Nephron progenitor cell (in vitro differentiated cells): ENCODE data around the gene PI4K2A.

Source experiments
- DNase-seq: peaks from one replicate; pipeline ENCODE4 v3.0.0; 2021
- H3K27ac Mint-ChIP-seq: 2 replicates; pipeline ENCODE4 v1.8.0; 2021; ENCODE audit warnings: mild to moderate bottlenecking, moderate library complexity, mixed read lengths
- H3K27me3 Mint-ChIP-seq: 2 replicates; pipeline ENCODE4 v1.8.0; 2021; ENCODE audit warnings: mild to moderate bottlenecking, low read depth, mixed read lengths; ENCODE audit not compliant: poor library complexity
- H3K36me3 Mint-ChIP-seq: 2 replicates; pipeline ENCODE4 v1.8.0; 2021; ENCODE audit warnings: low read depth, mixed read lengths
- H3K4me1 Mint-ChIP-seq: 2 replicates; pipeline ENCODE4 v1.8.0; 2021; ENCODE audit warnings: mixed read lengths
- H3K4me3 Mint-ChIP-seq: 2 replicates; pipeline ENCODE4 v1.8.0; 2021; ENCODE audit warnings: mild to moderate bottlenecking, moderate library complexity, mixed read lengths
- H3K9me3 Mint-ChIP-seq: 2 replicates; pipeline ENCODE4 v1.8.0; 2021; ENCODE audit warnings: mild to moderate bottlenecking, moderate library complexity, mixed read lengths
- CTCF ChIP-seq: fragments of 200-600 bp; sonication (generic); IDR thresholded peaks from 2 replicates; pipeline ENCODE4 v1.5.0; 2021; ENCODE audit warnings: antibody characterized with exemption

The PI4K2A gene

GRCh38 chr10:97673736-97674525, 33.5 kb downstream of the PI4K2A start:
- no peak for DNase-seq
- H3K9me3 Mint-ChIP-seq, result no peaks in the 10 kb centered on the region
- H3K27ac Mint-ChIP-seq, result peak overlapping the region; percentile 91
- no peaks in the 10 kb centered on the region for H3K4me1 Mint-ChIP-seq
- TF ChIP-seq CTCF, result no peak
- H3K4me3 Mint-ChIP-seq, result no peak overlapping the region
- peaks cover 48% of the 10 kb centered on the region for H3K36me3 Mint-ChIP-seq
- H3K27me3 Mint-ChIP-seq, result no peaks in the 10 kb centered on the region

GRCh38 chr10:97675222-97675621, 34.8 kb downstream of the PI4K2A start:
- Mint-ChIP-seq H3K36me3 (peaks cover 42% of the 10 kb centered on the region), H3K4me3 (no peak overlapping the region), H3K9me3 (no peaks in the 10 kb centered on the region), H3K27ac (no peak overlapping the region), H3K4me1 (no peaks in the 10 kb centered on the region), H3K27me3 (no peaks in the 10 kb centered on the region)
- TF ChIP-seq CTCF, result no peak
- DNase-seq, result no peak

- peak; percentile 91 for TF ChIP-seq CTCF
- peak; percentile 61 for DNase-seq
- Mint-ChIP-seq H3K4me3 (no peak overlapping the region), H3K36me3 (peaks cover 31% of the 10 kb centered on the region), H3K9me3 (no peaks in the 10 kb centered on the region), H3K27me3 (no peaks in the 10 kb centered on the region), H3K27ac (peak overlapping the region; percentile 71), H3K4me1 (no peaks in the 10 kb centered on the region)
Observed at GRCh38 chr10:97676770-97677581, 36.5 kb downstream of the PI4K2A start.

- H3K4me3 Mint-ChIP-seq, result no peak overlapping the region
- H3K36me3 Mint-ChIP-seq, result peaks cover 8% of the 10 kb centered on the region
- no peak for TF ChIP-seq CTCF
- peaks cover 3% of the 10 kb centered on the region for H3K27me3 Mint-ChIP-seq
- H3K27ac Mint-ChIP-seq, result no peak overlapping the region
- no peaks in the 10 kb centered on the region for H3K9me3 Mint-ChIP-seq
- H3K4me1 Mint-ChIP-seq, result peaks cover 22% of the 10 kb centered on the region
- DNase-seq, result no peak
Observed at GRCh38 chr10:97679594-97679993, 39.1 kb downstream of the PI4K2A start.

GRCh38 chr10:97682042-97682441, 41.6 kb downstream of the PI4K2A start:
- Mint-ChIP-seq H3K27ac (no peak overlapping the region), H3K4me1 (peaks cover 29% of the 10 kb centered on the region), H3K9me3 (no peaks in the 10 kb centered on the region), H3K36me3 (no peaks in the 10 kb centered on the region), H3K4me3 (no peak overlapping the region), H3K27me3 (peaks cover 4% of the 10 kb centered on the region)
- no peak for TF ChIP-seq CTCF
- DNase-seq, result no peak
